GM21825 (cell line): ENCODE results near the gene TMEM8B.
A peak's percentile ranks its signal among the peaks of the same experiment; 100 is the strongest.

Experiments used
- ATAC-seq: cut with Tn5 transposase; IDR thresholded peaks from one replicate; pipeline ENCODE4 v1.9.1; 2021; ENCODE audit warnings: mild to moderate bottlenecking, moderate library complexity; ENCODE audit not compliant: unreplicated experiment

TMEM8B gene

DNA sequence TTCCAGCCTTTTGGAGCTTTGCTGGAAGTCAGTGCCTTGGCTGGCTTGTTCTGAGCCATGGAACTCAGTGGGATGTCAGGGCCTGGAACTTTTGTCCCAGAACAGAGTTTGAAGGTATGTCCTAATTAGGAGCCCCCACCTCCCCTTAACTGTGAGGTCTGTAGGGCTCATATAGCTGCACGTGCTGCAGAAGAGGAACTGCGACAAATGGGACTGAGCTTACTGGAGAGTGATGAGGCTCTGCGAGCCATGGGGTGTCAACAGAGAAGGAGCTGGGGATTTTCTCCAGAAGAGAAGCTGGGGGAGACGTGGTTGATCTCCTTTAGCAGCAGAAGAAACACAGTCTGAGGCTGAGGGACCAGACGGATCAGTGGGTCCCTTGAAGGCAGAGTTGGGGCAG is 10.9 kb downstream of the TMEM8B start:
- ATAC-seq: no peak

DNA sequence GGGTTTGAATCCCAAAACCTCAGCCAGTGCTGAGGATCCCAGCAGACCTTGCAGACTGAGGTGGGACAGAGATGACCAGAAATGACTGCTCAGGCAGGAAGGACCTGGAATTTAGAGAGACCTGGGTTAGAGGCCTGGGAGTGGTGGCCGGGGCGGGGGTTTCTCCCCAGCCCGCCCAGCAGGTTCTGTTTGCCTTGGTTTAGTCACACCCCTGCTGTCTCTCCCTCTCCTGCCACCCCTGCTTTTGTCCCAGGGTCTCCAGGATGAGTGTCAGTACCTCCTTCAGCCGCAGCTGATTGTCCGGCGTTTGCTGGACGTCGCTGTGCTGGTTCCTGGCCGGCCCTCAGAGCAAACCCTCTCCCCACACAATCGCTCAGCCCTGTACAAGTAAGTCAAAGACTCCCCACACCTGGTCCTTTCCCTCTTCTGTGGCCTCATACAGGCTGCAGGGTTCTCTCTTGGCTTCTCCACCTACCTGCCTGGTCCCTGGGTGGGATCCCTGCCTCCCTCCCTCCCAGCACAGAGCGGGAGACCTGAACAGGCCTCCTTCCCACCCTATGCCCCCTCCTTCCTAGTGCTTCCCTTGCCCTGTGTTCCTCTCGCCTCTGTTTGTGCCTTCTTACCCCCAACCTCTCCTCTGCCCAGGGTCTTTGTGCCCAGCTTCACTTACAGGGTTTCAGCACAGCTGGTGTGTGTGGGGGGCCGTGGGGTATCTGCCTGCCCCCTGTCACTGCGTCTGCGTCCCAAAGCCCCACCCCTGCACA is 12.0 kb downstream of the TMEM8B start:
- no peak for ATAC-seq

DNA sequence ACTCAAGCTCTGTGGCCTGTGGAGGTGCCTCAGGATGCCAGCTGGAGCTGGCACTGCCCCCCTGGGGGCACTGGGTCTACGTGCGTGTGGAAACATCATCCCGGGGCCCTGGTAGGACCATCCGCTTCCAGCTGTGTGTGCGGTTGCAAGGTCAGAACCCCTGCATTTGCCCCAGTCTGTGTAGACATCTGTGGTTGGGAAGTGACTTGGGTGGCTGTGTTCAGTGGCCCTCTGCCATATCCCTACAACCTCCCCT is 12.5 kb downstream of the TMEM8B start:
- no peak for ATAC-seq

DNA sequence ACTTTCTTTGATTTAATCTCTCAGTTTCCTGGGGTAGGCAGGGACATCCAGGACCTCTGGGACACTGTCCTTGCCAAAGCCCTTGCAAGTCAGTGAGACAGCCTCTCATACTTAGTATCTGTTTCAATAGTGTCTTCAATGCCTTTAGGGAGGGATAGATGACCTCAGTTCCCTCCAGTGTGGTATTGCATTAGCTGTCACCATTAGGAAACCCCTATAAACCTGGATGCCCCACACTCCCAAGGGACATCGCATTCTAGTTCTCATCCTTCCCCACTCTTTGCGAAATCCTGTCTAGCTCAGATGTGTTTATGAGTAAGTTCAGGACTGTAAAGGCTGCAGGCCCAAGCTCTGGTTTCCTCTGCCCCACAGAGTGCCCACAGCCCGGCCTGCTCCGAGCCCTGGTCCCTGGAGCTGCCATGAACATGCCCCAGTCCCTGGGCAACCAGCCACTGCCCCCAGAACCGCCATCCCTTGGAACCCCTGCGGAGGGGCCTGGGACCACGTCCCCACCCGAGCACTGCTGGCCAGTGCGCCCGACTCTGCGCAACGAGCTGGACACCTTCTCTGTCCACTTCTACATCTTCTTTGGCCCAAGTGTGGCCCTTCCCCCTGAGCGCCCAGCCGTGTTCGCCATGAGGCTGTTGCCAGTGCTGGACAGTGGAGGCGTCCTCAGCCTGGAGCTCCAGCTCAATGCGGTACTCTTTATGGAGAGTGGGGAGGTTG is 13.2 kb downstream of the TMEM8B start:
- ATAC-seq: no peak

DNA sequence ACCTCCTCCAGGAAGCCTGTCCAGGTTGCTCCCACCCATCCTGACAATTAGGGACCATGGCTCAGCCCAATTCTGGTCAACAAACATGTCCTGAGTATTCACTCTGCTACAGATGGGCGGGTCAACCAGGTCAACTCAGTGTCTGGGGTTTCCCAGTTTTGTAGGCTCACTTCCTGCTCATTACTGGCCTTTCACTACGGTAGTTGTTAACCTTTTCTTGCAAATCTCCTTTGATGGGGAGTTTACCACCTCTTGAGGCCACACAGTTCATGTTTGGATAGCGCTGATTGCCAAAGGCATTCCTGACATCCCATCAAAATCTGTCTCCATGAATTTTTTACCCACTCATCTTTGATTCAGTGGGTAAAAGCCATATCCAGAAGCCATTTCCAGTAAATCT is 13.8 kb downstream of the TMEM8B start:
- ATAC-seq: peak; percentile 55

DNA sequence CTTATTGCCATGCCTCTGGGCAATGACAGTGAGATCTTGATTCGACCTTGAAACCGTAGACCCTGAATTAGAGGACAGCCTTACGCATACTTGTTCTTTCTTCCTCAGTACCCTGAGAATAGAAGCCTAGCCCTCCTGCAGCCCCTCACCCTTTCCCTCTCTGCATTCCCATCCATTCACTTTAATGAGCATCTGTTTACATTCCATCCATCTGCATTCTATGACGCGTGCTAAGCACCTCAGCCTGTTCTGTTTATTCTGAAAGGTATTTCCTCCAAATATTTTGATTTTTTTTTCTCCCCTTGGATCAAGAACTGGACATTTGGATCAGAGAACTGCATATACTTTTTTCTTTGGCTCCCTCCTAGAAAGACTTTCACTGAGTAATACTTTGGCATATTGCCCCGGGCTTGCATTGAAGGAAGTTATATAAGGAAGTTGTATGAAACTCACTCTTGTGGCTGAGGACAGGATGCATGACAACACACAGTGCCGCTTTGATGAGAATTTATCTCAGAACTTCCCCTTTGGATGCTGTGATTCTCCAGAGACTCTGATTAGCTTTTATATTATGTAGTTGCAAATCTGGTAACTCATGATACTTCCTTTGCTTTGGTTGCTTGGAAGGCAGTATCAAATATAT is 15.7 kb downstream of the TMEM8B start:
- ATAC-seq: no peak

DNA sequence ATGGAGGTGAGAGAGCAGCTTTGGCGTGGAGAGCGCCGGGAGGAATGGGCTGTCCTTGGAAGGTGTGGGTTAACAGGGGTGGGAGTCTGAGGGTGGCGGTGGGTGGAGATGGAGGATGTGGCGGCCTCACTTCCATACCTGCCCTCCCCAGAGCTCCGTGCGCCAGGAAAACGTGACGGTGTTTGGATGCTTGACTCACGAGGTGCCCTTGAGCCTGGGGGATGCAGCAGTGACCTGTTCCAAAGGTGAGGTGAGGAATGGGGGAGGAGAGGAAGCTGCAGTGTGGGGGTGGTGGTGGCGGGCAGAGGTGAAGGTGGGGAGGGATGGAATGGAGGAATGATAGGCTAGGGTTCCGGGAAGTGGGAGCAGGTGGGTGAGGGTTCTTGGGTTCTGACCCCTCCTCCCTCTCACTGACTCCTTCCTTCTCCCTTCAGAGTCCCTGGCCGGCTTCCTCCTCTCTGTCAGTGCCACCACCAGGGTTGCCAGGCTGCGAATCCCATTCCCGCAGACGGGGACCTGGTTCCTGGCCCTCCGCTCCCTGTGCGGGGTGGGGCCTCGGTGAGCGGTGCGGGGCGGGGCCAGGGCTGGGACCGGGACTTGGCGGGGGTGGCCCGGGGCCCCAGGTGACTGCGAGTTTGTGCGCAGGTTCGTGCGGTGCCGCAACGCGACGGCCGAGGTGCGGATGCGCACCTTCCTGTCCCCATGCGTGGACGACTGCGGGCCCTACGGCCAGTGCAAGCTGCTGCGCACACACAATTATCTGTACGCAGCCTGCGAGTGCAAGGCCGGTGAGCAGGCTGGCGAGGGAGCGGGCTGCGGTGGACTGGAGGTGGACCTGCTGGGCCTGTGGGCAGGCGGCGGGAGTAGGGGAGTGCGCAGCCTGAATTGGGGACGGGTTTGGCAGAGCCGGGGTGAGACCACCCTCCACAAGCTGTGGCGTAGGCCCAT is 17.1 kb downstream of the TMEM8B start:
- ATAC-seq: no peak

DNA sequence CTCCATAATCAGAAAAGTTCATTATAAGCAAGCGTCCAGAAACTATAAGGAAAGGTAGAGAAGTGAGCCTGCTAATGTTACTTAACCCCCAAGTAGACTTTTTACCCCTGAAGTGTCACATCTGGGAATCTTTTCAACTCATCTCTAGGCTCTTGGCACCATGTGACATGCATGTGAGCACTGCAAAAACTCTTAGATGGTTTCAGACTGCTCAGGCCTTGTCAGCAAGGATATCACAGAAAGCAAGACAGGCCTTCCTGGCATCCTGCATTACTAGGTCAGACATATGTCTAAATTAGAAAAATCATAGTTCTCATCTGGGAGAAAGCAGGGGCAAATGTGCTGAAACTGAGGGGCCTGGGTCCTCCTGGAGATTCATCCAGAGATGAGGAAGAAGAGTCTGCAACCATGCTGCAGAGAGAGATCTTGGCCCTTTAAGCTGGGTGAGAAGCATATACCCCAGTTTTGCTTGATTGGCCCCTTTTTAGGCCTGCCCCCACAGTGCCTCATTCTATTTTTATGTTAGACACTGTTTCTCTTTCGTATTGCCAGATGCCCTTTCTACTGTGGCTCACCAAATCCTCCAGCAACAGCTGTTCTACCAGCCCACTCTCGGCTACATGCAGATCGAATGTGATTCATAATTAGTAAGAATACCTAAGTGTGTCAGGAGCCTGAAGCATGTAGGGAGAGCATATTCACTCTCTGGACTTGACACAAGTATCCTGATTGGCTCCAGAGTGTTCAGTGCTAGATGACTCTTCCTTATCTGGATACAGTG is 19.0 kb downstream of the TMEM8B start:
- ATAC-seq: peak; percentile 81

DNA sequence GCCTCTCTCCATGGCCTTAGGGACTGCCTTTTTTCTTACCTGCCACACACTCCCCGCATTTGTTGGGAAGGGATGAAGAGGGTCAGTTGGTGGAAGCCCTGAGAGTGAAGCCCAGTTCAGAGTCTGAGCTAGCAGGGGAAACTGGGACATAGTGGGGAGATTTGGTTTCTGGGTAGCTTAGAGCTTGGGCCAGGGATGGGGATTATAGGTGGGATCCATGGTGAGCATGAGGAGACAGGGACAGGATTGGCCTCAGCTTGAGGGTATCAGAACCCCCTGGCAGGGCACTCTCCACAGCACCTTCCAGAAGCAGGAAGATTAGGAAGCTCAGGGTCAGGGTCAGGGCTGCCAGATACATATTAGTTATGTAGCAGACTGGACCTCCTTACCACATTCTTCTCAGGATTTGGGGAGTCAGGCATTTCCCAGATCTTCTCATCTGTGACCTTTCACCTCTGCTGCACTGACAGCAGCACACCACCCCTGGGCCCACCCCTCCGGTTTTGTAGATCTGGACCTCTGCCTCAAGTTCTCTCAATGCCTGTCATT is 23.3 kb downstream of the TMEM8B start:
- ATAC-seq: no peak

DNA sequence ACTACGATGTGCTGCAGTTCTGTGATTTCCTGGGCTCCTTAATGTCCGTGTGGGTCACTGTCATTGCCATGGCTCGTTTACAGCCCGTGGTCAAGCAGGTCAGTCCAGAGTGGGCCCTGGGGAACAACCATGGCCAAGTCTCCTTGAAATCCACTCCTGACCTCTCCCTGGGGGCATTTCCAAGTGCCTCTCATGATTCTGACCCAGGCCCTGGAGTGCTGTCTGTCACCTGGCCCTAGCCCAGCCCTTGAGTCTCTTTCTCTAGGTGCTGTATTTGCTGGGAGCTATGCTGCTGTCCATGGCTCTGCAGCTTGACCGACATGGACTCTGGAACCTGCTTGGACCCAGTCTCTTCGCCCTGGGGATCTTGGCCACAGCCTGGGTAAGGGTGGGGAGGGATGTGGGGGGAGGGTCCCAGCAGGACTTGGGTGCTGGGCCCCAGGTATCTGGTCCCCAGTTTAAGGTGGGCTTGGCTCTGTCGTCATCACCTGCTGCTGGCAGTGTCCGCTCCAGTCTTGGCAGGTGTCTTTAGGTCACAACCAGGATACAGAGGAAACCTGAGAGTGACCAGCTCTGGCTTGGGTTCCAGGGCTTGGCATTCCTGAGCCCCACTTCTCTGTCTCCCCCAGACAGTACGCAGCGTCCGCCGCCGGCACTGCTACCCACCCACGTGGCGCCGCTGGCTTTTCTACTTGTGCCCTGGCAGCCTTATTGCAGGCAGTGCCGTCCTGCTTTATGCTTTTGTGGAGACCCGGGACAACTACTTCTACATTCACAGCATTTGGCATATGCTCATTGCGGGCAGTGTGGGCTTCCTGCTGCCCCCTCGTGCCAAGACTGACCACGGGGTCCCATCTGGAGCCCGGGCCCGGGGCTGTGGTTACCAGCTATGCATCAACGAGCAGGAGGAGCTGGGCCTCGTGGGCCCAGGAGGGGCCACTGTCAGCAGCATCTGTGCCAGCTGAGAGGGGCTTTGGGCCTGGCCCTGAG is 24.1 kb downstream of the TMEM8B start:
- ATAC-seq: no peak

DNA sequence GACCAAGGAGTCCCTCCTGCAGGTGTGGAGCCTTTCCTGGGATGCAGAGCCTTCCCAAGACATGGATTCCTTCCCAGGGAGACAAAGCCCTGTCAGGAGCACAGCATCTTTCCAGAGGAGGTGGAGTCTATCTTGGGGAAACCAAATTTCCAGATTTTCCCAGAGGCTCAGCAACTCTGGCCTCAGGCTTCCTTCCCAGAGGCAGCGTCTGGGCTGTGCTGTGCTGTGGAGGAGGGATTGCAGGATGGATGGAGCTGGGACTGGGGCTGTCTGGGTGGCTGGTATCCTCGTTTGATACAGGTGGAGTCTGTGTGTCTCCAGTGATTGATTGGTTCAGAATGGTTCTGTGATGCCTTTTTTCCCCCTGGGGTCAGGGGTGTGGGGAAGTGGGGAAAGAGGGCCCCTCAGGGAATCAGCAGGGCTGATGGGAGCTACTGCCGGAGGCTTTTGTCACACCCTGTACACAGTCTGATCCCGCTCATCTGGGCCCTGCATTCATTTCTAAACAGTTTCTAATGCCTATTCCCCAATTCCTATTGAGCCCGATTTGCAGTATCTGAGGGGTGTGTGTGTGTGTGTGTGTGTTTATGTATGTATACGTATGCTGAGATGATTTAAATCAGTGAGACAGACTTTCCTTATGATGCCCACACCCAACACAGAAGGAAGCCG is 25.2 kb downstream of the TMEM8B start:
- ATAC-seq: no peak

DNA sequence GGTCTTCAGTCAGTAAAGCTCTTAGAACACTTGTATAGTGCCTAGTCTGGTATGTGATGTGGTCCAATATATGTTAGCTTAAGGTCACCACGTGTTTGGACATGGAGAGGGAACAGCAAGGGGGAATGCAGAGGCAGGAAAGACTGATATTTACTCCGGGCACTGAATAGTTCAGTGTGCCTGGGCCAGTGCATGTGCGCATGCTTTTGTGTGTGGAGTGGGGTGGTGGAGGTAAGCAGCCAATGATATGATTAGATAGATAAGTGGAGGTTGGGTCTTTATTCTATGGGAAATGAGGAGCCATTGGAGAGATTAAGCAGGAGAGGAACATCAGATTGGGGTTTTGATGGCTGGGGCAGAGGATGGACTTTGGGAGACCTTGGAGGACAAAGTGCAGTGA is 27.2 kb downstream of the TMEM8B start:
- no peak for ATAC-seq

DNA sequence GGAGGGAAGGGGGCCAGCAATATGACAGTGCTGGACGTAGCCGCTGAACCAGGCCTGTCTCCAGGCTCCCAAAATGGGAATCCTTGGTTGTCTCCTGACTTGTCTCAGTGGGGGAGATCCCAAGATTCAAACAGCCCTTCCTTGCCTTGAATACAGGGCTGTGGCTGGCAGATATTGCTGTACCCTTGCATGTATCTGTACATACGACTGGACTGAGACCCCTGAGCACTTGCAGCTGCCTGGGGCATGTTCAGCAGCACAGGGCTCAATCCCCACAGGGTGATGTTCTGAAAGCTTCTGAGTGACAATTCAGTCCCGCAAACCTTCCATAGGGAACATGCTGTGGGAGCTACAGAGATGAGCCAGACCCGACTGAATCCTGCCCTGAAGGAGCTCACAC is 27.9 kb downstream of the TMEM8B start:
- no peak for ATAC-seq

DNA sequence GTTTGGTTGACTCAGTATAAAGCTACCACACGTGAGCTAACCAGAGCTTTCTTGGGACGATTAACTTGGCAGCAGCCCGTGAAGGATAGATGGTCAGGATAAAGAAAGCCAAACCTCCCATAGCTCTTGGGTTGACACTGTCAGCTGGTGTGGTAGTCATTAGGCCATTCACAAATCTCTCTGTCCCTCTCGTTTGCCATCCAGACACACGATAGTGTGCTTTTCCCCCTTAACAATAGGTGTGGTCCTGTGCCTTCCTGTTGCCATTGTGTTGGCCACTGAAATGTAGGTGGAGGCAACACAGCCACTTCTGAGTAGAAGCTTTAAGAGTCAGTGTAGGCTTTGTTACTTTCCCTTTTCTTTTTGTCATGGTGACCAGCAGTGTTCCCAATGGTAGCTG is 29.4 kb downstream of the TMEM8B start:
- no peak for ATAC-seq

DNA sequence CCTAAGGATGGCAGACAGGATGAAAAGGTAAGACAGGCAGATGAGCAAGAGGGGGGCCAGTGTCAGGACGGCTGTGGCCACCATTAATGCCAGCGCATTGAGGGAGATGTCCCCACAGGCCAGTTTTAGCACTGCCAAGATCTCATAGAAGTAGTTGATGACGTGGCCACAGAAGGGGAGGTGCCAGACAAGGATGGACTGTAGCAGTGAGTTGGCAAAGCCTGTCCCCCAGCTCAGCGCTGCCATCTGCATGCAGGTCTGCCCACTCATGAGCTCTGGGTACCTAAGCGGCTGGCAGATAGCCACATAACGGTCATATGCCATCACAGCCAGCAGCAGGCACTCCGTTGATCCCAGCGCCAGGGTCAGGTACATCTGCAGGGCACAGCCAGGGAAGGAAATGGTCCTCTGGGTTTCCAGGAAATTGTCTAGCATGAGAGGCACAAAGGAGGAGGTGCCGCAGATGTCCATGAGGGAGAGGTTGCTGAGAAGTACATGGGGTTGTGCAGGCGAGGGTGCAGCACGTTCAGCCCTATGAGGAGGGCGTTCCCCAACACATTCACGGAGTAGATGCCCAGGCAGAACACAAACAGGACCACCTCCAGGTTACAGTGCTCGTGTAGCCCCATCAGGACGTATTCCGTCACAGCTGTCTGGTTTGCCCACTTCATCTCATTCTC is 30.4 kb downstream of the TMEM8B start:
- ATAC-seq: no peak

DNA sequence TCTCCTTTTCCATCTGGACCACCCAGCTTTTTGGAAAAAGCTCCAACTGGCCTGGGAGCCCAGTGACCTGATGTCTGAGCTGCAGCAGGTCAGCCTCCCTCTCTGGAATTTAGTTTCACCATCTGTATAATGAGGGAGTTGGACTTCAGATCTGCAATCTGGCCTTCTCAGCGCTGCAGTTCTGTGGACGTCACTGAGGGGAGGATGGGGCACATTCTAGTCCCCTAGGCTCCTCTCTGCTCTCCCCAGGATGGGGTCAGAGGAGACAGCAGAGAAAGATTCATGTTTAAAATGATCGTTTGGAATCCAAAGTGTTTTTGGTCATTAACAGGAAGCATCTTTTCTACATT is 30.9 kb downstream of the TMEM8B start:
- ATAC-seq: no peak

DNA sequence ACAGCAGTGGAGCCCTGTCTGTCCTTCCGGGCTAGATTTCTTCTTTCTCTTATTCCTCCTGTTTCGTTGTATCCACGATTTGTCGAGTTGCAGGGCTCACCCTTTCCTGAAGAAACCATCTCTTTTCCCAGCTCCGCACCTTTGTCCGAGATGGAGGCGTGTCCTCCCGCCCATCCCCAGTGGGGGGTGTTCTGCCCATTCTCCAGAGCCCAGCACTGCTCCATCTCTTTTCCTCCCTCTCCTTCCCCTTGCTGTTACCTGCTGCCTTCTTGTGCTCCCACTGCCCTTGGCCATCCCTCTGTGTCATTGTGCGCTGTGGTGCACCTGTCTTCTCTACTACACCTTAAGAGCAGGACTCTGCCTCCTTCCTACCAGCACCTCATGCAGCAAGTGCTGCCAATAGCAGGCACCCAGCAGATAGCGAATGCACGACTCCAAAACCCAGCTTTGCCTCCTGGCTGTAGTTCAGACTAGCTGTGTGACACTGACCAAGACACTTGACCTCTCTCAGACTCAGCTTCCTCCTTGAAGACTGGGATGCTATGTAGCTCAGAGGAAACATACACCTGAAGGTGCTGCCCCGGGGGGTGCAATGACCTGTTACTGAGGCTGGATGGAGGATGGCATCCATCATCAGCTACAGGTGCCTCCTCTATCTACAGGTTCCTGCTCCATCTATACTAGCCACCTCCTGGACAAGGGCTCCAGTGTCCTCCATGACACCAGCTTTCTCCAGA is 32.3 kb downstream of the TMEM8B start:
- no peak for ATAC-seq
